Fibroblast of villous mesenchyme (primary cell): ENCODE data around the gene DRC1. TPM values are rescaled to one million over a fixed set of nuclear protein-coding genes. Genes with fewer than 3 reads are reported as not detected.
A peak's percentile ranks its signal among the peaks of the same experiment; 100 is the strongest.
"Not testable (repeated sequence)": the region's sequence is repeated elsewhere in the genome, so short reads cannot be mapped to it uniquely, and the experiment has no call there.

Source experiments
- DNase-seq: peaks from one replicate; pipeline ENCODE4 v3.0.0-alpha.2; 2010; ENCODE audit warnings: low read depth
- H3K4me3 ChIP-seq: 2 replicates; pipeline ENCODE4 v1.5.1; 2011; ENCODE audit warnings: low read depth, mild to moderate bottlenecking, low read length
- total RNA-seq: library from RNA; depleted of rRNA; stranded (reverse); fragments of >200 nt; gene quantifications from 2 replicates; pipeline ENCODE4 v1.2.3, GENCODE V29; 2012
- TF ChIP-seq, protein P1 (sequence below): IDR thresholded peaks from 2 replicates; pipeline ENCODE4 v1.5.1; 2012; ENCODE audit warnings: low read depth, mild to moderate bottlenecking, low read length; ENCODE audit not compliant: insufficient read depth

DRC1 gene
- total RNA-seq: 0.64 TPM in 1 of 2 replicates, not detected in the other

DNA sequence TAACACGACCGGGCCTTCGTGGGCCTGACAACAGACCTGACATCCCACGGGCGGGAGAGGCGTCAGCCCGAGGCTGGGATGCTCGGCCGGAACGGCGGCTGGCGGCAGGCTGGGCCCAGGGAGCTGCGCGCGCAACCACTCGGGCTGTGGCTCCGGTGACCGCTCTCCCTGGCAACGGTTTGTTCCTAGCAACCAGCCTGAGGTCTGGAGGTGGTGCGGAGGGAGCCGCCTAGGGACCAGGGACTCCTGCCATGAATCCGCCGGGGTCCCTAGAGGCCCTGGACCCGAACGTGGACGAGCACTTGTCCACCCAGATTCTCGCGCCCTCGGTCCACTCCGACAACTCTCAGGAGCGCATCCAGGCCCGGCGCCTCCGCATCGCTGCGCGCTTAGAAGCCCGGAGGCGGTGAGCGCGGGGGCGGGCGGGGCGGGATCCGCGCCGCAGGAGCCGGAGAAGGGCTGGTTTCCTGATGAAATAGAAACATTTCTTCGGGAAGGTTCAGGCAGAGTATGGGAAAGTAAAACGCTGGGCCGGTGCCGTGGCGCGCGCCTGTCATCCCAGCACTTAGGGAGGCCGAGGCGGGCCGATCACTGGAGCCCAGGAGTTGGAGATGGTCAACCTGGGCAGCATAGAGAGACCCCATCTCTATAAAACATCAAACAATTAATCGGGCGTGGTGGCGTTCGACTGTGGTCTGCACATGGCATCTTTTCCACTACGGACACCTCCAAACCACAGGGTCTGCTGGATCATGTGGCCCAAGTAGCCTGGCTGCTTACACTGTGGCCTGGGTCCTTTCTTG is at the start of gene DRC1:
TSS of gene DRC1 (plus strand) at position 182 of the 803 bp plus-strand sequence. CDS start at position 252, 70 bp downstream.
- TF ChIP-seq, protein P1, sequence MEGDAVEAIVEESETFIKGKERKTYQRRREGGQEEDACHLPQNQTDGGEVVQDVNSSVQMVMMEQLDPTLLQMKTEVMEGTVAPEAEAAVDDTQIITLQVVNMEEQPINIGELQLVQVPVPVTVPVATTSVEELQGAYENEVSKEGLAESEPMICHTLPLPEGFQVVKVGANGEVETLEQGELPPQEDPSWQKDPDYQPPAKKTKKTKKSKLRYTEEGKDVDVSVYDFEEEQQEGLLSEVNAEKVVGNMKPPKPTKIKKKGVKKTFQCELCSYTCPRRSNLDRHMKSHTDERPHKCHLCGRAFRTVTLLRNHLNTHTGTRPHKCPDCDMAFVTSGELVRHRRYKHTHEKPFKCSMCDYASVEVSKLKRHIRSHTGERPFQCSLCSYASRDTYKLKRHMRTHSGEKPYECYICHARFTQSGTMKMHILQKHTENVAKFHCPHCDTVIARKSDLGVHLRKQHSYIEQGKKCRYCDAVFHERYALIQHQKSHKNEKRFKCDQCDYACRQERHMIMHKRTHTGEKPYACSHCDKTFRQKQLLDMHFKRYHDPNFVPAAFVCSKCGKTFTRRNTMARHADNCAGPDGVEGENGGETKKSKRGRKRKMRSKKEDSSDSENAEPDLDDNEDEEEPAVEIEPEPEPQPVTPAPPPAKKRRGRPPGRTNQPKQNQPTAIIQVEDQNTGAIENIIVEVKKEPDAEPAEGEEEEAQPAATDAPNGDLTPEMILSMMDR: no peak
- DNase-seq: peak; percentile 74
- peak within 1 kb of the TSS; percentile 63 for H3K4me3 ChIP-seq

DNA sequence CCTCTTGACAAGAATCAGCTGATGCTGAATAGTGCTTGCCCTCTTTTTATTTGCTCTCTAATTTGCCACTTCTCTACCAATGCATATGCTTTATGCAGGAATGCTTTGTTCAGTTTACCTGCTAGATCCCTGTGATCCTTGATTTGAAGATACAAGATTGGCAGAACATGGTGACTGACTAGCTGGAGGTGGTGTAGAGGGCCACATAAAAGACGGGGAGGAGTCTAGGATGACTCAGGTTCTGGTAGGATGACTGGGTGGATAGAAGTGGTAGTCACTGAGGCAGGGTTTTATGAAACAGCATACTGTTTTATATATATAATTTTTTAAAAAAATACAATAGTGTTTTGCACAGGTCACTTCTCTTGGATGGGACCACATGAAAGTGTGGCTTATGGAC is 48.8 kb upstream of the DRC1 start:
- no peak overlapping the region for H3K4me3 ChIP-seq
- TF ChIP-seq, protein P1: no peak
- DNase-seq: no peak

DNA sequence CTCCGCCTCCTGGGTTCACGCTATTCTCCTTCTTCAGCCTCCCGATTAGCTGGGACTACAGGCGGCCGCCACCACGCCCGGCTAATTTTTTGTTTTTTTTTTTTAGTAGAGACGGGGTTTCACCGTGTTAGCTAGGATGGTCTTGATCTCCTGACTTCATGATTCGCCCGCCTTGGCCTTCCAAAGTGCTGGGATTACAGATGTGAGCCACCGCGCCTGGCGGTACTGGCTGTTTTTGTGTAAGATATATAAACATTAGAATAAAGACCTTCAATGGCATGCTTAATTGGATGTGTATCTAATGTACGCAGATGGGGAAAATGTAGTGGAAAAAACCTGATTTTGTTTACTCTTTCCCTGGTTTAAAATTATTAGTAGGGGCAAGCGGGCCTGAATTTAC is 47.3 kb upstream of the DRC1 start:
- not testable (repeated sequence) for DNase-seq, H3K4me3 ChIP-seq

DNA sequence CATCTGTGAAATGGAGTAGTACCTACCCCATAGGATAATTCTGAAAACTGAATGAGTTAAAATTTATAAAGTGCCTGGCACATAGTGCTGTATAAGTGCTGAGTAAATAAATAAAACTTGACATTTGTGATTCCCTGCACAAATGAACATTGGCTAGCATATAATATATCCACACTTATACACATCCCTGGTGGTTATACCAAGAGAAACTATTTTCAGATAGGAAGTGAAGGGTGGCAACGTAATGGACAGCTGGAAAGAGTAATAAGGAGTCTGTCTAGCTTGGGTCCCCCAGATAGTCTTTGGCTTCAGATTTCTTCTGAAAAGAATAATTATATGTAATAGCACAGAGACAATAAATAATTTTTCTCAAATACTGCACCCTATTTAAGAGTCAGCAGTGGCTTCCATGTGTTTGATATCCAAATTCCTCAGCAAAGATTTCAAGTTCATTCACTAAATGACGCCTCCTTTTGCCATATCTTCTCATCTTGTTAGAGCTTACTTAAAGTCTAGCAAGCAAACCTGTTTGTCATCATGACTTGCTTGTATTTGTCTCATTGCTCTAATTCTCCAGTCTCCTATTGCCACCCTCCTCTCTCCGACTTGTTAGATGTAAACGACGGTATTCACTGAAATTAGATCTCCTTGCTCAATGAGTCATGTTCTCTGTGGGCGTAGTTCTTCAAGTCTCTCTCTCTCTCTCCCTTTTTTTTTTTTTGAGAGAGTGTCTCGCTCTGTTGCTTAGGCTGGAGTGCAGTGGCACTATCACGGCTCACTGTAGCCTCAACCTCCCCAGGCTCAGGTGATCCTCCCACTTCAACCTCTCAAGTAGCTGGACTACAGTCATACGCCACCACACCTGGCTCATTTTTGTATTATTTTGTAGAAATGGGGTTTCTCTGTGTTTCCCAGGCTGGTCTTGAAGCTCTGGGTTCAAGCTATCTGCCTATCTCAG is 46.4 kb upstream of the DRC1 start:
- DNase-seq: peak; percentile 95
- TF ChIP-seq, protein P1: no peak
- H3K4me3 ChIP-seq: no peak overlapping the region

DNA sequence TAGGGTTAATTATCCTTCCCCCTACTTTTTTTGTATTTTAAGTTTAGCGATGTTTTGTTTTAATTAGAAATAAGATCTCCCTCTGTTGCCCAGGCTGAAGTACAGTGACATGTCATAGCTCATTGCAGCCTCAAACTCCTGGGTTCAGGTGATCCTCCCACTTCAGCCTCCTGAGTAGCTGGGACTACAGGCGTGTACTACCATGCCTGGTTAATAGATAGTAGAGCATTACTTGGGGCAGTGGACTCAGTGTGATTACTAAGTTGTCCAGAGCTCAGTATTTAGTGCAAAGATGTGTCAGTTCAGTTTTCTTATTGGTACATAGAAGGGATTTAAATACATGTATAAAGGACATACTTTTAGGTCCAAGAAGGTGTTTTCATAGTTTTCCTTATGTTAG is 45.6 kb upstream of the DRC1 start:
- no peak overlapping the region for H3K4me3 ChIP-seq
- TF ChIP-seq, protein P1: no peak
- DNase-seq: no peak

DNA sequence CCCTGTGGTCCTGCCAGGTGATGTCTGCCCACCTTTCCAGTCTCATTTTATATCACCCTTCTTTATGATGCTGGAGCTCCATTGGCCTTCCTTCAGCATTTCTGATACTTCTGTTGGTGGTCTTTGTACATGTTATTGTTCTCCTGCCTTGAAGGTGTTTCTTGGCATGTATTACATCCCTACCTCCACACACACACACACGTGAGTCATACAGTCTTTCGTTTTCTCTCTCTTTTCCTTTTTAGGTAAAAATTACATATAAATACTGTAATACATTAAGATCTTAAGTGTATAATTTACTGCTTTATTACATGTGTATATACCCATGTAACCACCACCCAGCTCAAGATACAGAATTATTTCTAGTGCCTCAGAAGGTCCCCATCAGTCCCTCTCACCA is 44.9 kb upstream of the DRC1 start:
- TF ChIP-seq, protein P1: no peak

DNA sequence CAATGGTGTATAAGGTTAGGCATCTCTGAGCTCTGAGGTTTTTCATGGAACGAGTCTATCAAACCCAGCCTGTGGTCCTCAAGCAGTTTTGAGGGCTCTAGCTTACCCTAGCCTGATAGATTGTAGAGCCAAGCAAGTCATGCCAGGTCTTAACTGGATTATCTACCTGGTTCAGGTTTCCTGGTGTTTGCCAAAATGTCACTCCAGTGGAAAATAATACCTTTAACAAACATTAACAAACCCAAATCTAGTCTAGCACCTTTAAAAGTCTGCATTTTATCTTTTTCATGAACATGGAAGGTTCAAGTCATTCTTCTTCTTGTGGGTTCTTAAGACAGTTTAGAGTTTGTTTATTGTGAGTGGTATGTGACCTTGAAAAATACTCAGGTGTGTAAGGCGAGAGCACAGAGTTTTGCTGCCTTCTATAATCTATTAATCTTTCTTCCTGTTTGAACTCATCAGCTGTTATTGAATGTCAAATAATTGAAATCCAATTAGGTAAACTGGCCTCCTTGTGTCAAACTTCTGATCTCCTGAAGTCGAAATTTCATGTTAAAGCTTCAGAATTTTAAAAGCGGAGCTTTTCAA is 41.7 kb upstream of the DRC1 start:
- TF ChIP-seq, protein P1: no peak
- no peak overlapping the region for H3K4me3 ChIP-seq
- DNase-seq: no peak

More for the DNA sequence above, 44.9 kb upstream of the DRC1 start:
- DNase-seq: no peak
- no peak overlapping the region for H3K4me3 ChIP-seq
